Mucosa of rectum (tissue), 2 donors: ENCODE measurements around the gene RNF4.
"Not testable (repeated sequence)": the region's sequence is repeated elsewhere in the genome, so short reads cannot be mapped to it uniquely, and the experiment has no call there.

Experiments used
- H3K27ac ChIP-seq, 2 donors: one replicate each; pipeline ENCODE4 v1.7.0; 2013; ENCODE audit warnings: inconsistent platforms in 2 of 2, low read depth in 2 of 2, low read length in 2 of 2
- H3K27me3 ChIP-seq, 2 donors: one replicate each; pipeline ENCODE4 v1.7.0; 2013; ENCODE audit warnings: low read length in 2 of 2; ENCODE audit not compliant: control insufficient read depth in 2 of 2, insufficient read depth in 2 of 2
- H3K36me3 ChIP-seq, 2 donors: one replicate each; pipeline ENCODE4 v1.7.0; 2013; ENCODE audit warnings: low read length in 2 of 2; ENCODE audit not compliant: control insufficient read depth in 2 of 2, insufficient read depth in 2 of 2
- H3K4me1 ChIP-seq, 2 donors: one replicate each; pipeline ENCODE4 v1.7.0; 2013; ENCODE audit warnings: low read length in 2 of 2, mild to moderate bottlenecking in 1 of 2; ENCODE audit not compliant: control insufficient read depth in 2 of 2, insufficient read depth in 2 of 2
- H3K4me3 ChIP-seq, 2 donors: one replicate each; pipeline ENCODE4 v1.7.0; 2013; ENCODE audit warnings: low read length in 2 of 2
- H3K9ac ChIP-seq, 2 donors: one replicate each; pipeline ENCODE4 v1.7.0; 2013; ENCODE audit warnings: low read length in 2 of 2, low read depth in 1 of 2, mild to moderate bottlenecking in 1 of 2
- H3K9me3 ChIP-seq, 2 donors: one replicate each; pipeline ENCODE4 v1.7.0; 2013; ENCODE audit warnings: low read length in 2 of 2; ENCODE audit not compliant: control insufficient read depth in 2 of 2
- donor health status: healthy.
- donor health status: Normal muscosa, but diverticular disease.

RNF4 gene

GRCh38 chr4:2503809-2504208 is 34.9 kb downstream of the RNF4 start:
- Histone ChIP-seq H3K9me3 (no peaks in the 10 kb centered on the region), H3K36me3 (peaks cover 29 to 45% of the 10 kb centered on the region in 2 donors), H3K27me3 (no peaks in the 10 kb centered on the region), H3K4me3 (no peak overlapping the region), H3K27ac (no peak overlapping the region), H3K4me1 (no peaks in the 10 kb centered on the region), H3K9ac (no peak overlapping the region)

- H3K4me3 ChIP-seq = no peak overlapping the region
- H3K4me1 ChIP-seq = no peaks in the 10 kb centered on the region
- H3K27ac ChIP-seq = no peak overlapping the region
- H3K36me3 ChIP-seq = peaks cover 22 to 46% of the 10 kb centered on the region in 2 donors
- no peak overlapping the region for H3K9ac ChIP-seq
- no peaks in the 10 kb centered on the region for H3K9me3 ChIP-seq
- H3K27me3 ChIP-seq = no peaks in the 10 kb centered on the region
Observed at GRCh38 chr4:2507259-2507658, 38.4 kb downstream of the RNF4 start.

- H3K36me3 ChIP-seq = peaks cover 27 to 52% of the 10 kb centered on the region in 2 donors
- H3K4me1 ChIP-seq = no peaks in the 10 kb centered on the region
- no peak overlapping the region for H3K9ac ChIP-seq
- H3K4me3 ChIP-seq = no peak overlapping the region
- H3K9me3 ChIP-seq = no peaks in the 10 kb centered on the region
- no peak overlapping the region for H3K27ac ChIP-seq
- H3K27me3 ChIP-seq = no peaks in the 10 kb centered on the region
Observed at GRCh38 chr4:2507855-2508254, 38.9 kb downstream of the RNF4 start.

- no peaks in the 10 kb centered on the region for H3K9me3 ChIP-seq
- H3K36me3 ChIP-seq = peaks cover 45 to 74% of the 10 kb centered on the region in 2 donors
Observed at GRCh38 chr4:2510351-2511259, 41.7 kb downstream of the RNF4 start.

GRCh38 chr4:2511645-2512131 is 42.8 kb downstream of the RNF4 start:
- no peak overlapping the region for H3K4me3 ChIP-seq
- H3K27me3 ChIP-seq = no peaks in the 10 kb centered on the region
- H3K9me3 ChIP-seq = no peaks in the 10 kb centered on the region
- H3K9ac ChIP-seq = no peak overlapping the region
- H3K4me1 ChIP-seq = no peaks in the 10 kb centered on the region
- H3K27ac ChIP-seq = no peak overlapping the region
- peaks cover 47 to 69% of the 10 kb centered on the region in 2 donors for H3K36me3 ChIP-seq

More at GRCh38 chr4:2510351-2511259, 41.7 kb downstream of the RNF4 start:
- Histone ChIP-seq H3K9ac (no peak overlapping the region), H3K4me3 (no peak overlapping the region), H3K27me3 (no peaks in the 10 kb centered on the region), H3K27ac (no peak overlapping the region), H3K4me1 (no peaks in the 10 kb centered on the region)

GRCh38 chr4:2512396-2513135 is 43.7 kb downstream of the RNF4 start:
- no peak overlapping the region for H3K4me3 ChIP-seq
- no peaks in the 10 kb centered on the region for H3K4me1 ChIP-seq
- peaks cover 47 to 64% of the 10 kb centered on the region in 2 donors for H3K36me3 ChIP-seq
- H3K9ac ChIP-seq = no peak overlapping the region
- no peak overlapping the region for H3K27ac ChIP-seq
- H3K27me3 ChIP-seq = no peaks in the 10 kb centered on the region
- no peaks in the 10 kb centered on the region for H3K9me3 ChIP-seq

- not testable (repeated sequence) for H3K27ac ChIP-seq, H3K4me3 ChIP-seq, H3K9ac ChIP-seq, H3K9me3 ChIP-seq, H3K27me3 ChIP-seq, H3K4me1 ChIP-seq
- H3K36me3 ChIP-seq = peaks cover 47 to 56% of the 10 kb centered on the region in 2 donors
Observed at GRCh38 chr4:2514193-2514592, 45.3 kb downstream of the RNF4 start.

- not testable (repeated sequence) for H3K4me1 ChIP-seq, H3K27ac ChIP-seq, H3K9ac ChIP-seq, H3K4me3 ChIP-seq, H3K27me3 ChIP-seq, H3K9me3 ChIP-seq
- peaks cover 42 to 50% of the 10 kb centered on the region in 2 donors for H3K36me3 ChIP-seq
Observed at GRCh38 chr4:2514944-2515343, 46.0 kb downstream of the RNF4 start.

- Histone ChIP-seq H3K36me3 (peaks cover 38 to 39% of the 10 kb centered on the region in 2 donors), H3K27ac (no peak overlapping the region), H3K27me3 (no peaks in the 10 kb centered on the region), H3K9me3 (no peaks in the 10 kb centered on the region), H3K4me3 (no peak overlapping the region), H3K9ac (no peak overlapping the region), H3K4me1 (no peaks in the 10 kb centered on the region)
Observed at GRCh38 chr4:2515830-2516550, 47.1 kb downstream of the RNF4 start.
